ENCODE measurements around the gene RECQL. TPM values are rescaled to one million over a fixed set of nuclear protein-coding genes. Genes with fewer than 3 reads are reported as not detected.

Gene RECQL
- polyA plus RNA-seq, 1 donor (not counting 4 experiments of a cell fraction or from before 2014, with no cell fraction given), result 41.9 TPM

DNA sequence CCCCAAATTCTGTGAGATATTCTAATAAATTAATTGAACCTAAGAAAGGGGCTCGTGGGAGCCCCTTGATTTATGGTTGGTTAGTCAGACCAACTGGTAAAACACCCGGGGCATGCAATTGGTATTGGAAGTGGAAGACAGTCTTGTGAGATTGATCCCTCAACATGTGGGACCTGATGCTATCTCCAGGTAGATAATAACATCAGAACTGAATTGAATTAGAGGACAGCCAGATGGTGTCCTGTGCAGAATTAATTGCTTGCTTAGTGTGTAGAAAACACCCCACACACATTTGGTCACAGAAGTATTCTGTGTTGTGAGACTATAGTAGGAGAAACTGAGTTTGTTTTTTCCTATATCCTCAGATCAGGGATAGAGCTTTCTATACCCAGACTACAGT lies 42.0 kb downstream of the RECQL start:
- TF ChIP-seq EZH2 (IDR thresholded peaks at IDR 0.05; ENCODE audit: low read length), result no peak
- TF ChIP-seq, protein P1, sequence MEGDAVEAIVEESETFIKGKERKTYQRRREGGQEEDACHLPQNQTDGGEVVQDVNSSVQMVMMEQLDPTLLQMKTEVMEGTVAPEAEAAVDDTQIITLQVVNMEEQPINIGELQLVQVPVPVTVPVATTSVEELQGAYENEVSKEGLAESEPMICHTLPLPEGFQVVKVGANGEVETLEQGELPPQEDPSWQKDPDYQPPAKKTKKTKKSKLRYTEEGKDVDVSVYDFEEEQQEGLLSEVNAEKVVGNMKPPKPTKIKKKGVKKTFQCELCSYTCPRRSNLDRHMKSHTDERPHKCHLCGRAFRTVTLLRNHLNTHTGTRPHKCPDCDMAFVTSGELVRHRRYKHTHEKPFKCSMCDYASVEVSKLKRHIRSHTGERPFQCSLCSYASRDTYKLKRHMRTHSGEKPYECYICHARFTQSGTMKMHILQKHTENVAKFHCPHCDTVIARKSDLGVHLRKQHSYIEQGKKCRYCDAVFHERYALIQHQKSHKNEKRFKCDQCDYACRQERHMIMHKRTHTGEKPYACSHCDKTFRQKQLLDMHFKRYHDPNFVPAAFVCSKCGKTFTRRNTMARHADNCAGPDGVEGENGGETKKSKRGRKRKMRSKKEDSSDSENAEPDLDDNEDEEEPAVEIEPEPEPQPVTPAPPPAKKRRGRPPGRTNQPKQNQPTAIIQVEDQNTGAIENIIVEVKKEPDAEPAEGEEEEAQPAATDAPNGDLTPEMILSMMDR (optimal IDR thresholded peaks at IDR 0.05 in 1 of 3, IDR thresholded peaks at IDR 0.05 in 1 of 3, conservative IDR thresholded peaks at IDR 0.05 in 1 of 3; ENCODE audit: extremely low read depth in 1 of 3, insufficient read depth in 2 of 3, low read length in 3 of 3), result no peak

DNA sequence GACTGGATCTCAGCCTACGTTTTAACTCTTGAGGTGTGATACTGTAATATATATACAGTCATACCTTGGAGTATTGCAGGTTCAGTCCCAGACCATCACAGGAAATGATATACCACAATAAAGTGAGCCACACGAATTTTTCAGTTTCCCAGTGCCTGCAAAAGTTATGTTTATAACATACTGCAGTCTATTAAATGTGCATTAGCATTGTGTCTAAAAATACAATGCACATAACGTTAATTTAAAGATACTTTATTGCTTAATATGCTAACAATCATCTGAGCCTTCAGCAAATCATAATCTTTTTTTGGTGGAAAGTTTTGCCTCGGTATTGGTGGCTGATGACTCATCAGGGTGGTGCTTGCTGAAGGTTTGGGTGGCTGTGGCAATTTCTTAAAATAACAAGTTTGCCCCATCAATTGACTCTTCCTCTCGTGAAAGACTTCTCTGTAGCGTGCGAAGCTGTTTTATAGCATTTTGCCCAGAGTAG lies 45.1 kb downstream of the RECQL start:
- Histone ChIP-seq H3K9me1 (ENCODE audit: control insufficient read depth, extremely low read depth, insufficient read depth, low read length) (no peaks in the 10 kb centered on the region), H3K4me1 (ENCODE audit: control insufficient read depth, extremely low read depth, insufficient read depth, low read length) (no peaks in the 10 kb centered on the region), H3K4me2 (ENCODE audit: control insufficient read depth, extremely low read depth, insufficient read depth, low read depth, low read length) (no peak overlapping the region), H3K36me3 (ENCODE audit: control insufficient read depth in 2 of 2, extremely low read depth in 1 of 2, insufficient read depth in 2 of 2, low read length in 2 of 2) (peaks cover 3 to 4% of the 10 kb centered on the region in 2 experiments), H2AFZ (ENCODE audit: control insufficient read depth, low read length) (no peak overlapping the region), H3K27me3 (ENCODE audit: control insufficient read depth, extremely low read depth, insufficient read depth, low read length) (no peaks in the 10 kb centered on the region), H3K27ac (ENCODE audit: control insufficient read depth, insufficient read depth, low read length) (no peak overlapping the region), H3K79me2 (ENCODE audit: control insufficient read depth, insufficient read depth, low read length) (no peaks in the 10 kb centered on the region), H3K9ac (ENCODE audit: control insufficient read depth, extremely low read depth, insufficient read depth, low read length) (no peak overlapping the region), H3K4me3 (ENCODE audit: control insufficient read depth in 2 of 3, extremely low read depth in 1 of 3, insufficient read depth in 2 of 3, low read depth in 1 of 3, low read length in 3 of 3) (no peak overlapping the region), H3K9me3 (ENCODE audit: control insufficient read depth, low read depth, low read length) (no peaks in the 10 kb centered on the region), H4K20me1 (ENCODE audit: control insufficient read depth, extremely low read depth, insufficient read depth, low read length) (no peaks in the 10 kb centered on the region)
- FAIRE-seq (no peak), DNase-seq (ENCODE audit: low read depth, low spot score) (no peak)
- no peak for TF ChIP-seq EZH2 (IDR thresholded peaks at IDR 0.05; ENCODE audit: low read length)
- TF ChIP-seq, protein P1 (optimal IDR thresholded peaks at IDR 0.05 in 1 of 3, IDR thresholded peaks at IDR 0.05 in 1 of 3, conservative IDR thresholded peaks at IDR 0.05 in 1 of 3; ENCODE audit: extremely low read depth in 1 of 3, insufficient read depth in 2 of 3, low read length in 3 of 3), result no peak
- dilution Hi-C loops (cut with MboI; ENCODE audit: extremely low pct_ligation_motif_present, low sequenced_read_pairs), result no loop called here

More for the DNA sequence above, 42.0 kb downstream of the RECQL start:
- Histone ChIP-seq H3K4me2 (ENCODE audit: control insufficient read depth, extremely low read depth, insufficient read depth, low read depth, low read length) (no peak overlapping the region), H3K9me3 (ENCODE audit: control insufficient read depth, low read depth, low read length) (no peaks in the 10 kb centered on the region), H3K9ac (ENCODE audit: control insufficient read depth, extremely low read depth, insufficient read depth, low read length) (no peak overlapping the region), H4K20me1 (ENCODE audit: control insufficient read depth, extremely low read depth, insufficient read depth, low read length) (no peaks in the 10 kb centered on the region), H3K27ac (ENCODE audit: control insufficient read depth, insufficient read depth, low read length) (no peak overlapping the region), H3K27me3 (ENCODE audit: control insufficient read depth, extremely low read depth, insufficient read depth, low read length) (no peaks in the 10 kb centered on the region), H3K4me1 (ENCODE audit: control insufficient read depth, extremely low read depth, insufficient read depth, low read length) (no peaks in the 10 kb centered on the region), H3K4me3 (ENCODE audit: control insufficient read depth in 2 of 3, extremely low read depth in 1 of 3, insufficient read depth in 2 of 3, low read depth in 1 of 3, low read length in 3 of 3) (no peak overlapping the region), H3K79me2 (ENCODE audit: control insufficient read depth, insufficient read depth, low read length) (no peaks in the 10 kb centered on the region), H3K36me3 (ENCODE audit: control insufficient read depth in 2 of 2, extremely low read depth in 1 of 2, insufficient read depth in 2 of 2, low read length in 2 of 2) (peaks cover 4 to 8% of the 10 kb centered on the region in 2 experiments), H3K9me1 (ENCODE audit: control insufficient read depth, extremely low read depth, insufficient read depth, low read length) (no peaks in the 10 kb centered on the region), H2AFZ (ENCODE audit: control insufficient read depth, low read length) (no peak overlapping the region)
- FAIRE-seq, result no peak
- dilution Hi-C loops (cut with MboI; ENCODE audit: extremely low pct_ligation_motif_present, low sequenced_read_pairs), result no loop called here
- DNase-seq (ENCODE audit: low read depth, low spot score), result no peak

Measured in keratinocyte (primary cell).